Type B pancreatic cell (in vitro differentiated cells): ENCODE measurements around the gene TTC28. TPM values are rescaled to one million over a fixed set of nuclear protein-coding genes. Genes with fewer than 3 reads are reported as not detected.

Experiments used
- DNase-seq: peaks from one replicate; pipeline ENCODE4 v3.0.0; 2021; ENCODE audit warnings: mixed read lengths; ENCODE audit not compliant: unreplicated experiment; ENCODE audit errors: extremely low spot score
- H3K27ac Mint-ChIP-seq: 2 replicates; pipeline ENCODE4 v1.8.0; 2021; ENCODE audit warnings: mild to moderate bottlenecking, mixed read lengths
- H3K27me3 Mint-ChIP-seq: 2 replicates; pipeline ENCODE4 v1.8.0; 2021; ENCODE audit warnings: mixed read lengths
- H3K36me3 Mint-ChIP-seq: 2 replicates; pipeline ENCODE4 v1.8.0; 2021; ENCODE audit warnings: mixed read lengths
- H3K4me1 Mint-ChIP-seq: one replicate; pipeline ENCODE4 v1.8.0; 2021; ENCODE audit warnings: mixed read lengths; ENCODE audit not compliant: unreplicated experiment
- H3K4me3 Mint-ChIP-seq: 2 replicates; pipeline ENCODE4 v1.8.0; 2021; ENCODE audit warnings: mild to moderate bottlenecking, mixed read lengths
- H3K9me3 Mint-ChIP-seq: 2 replicates; pipeline ENCODE4 v1.8.0; 2021; ENCODE audit warnings: mixed read lengths
- total RNA-seq: library from RNA; stranded (reverse); gene quantifications from 2 replicates; pipeline ENCODE4 v1.2.1, GENCODE V29; 2021; ENCODE audit warnings: low replicate concordance
- TF ChIP-seq, protein P1 (sequence below): fragments of 200-600 bp; sonication (generic); conservative IDR thresholded peaks from 2 replicates; pipeline ENCODE4 v1.5.0; 2021; ENCODE audit warnings: antibody characterized with exemption, mild to moderate bottlenecking

TTC28 gene
- total RNA-seq, 1 donor from 2014 or later: 59.2 TPM

- H3K27me3 Mint-ChIP-seq: no peaks in the 10 kb centered on the region
- TF ChIP-seq, protein P1, sequence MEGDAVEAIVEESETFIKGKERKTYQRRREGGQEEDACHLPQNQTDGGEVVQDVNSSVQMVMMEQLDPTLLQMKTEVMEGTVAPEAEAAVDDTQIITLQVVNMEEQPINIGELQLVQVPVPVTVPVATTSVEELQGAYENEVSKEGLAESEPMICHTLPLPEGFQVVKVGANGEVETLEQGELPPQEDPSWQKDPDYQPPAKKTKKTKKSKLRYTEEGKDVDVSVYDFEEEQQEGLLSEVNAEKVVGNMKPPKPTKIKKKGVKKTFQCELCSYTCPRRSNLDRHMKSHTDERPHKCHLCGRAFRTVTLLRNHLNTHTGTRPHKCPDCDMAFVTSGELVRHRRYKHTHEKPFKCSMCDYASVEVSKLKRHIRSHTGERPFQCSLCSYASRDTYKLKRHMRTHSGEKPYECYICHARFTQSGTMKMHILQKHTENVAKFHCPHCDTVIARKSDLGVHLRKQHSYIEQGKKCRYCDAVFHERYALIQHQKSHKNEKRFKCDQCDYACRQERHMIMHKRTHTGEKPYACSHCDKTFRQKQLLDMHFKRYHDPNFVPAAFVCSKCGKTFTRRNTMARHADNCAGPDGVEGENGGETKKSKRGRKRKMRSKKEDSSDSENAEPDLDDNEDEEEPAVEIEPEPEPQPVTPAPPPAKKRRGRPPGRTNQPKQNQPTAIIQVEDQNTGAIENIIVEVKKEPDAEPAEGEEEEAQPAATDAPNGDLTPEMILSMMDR: no peak
- DNase-seq: no peak
- no peak overlapping the region for H3K27ac Mint-ChIP-seq
- H3K36me3 Mint-ChIP-seq: peaks cover 4% of the 10 kb centered on the region
- H3K4me1 Mint-ChIP-seq: peaks cover 52% of the 10 kb centered on the region
- H3K9me3 Mint-ChIP-seq: no peaks in the 10 kb centered on the region
- no peak overlapping the region for H3K4me3 Mint-ChIP-seq
Measured at GRCh38 chr22:28249402-28249801, 430.2 kb downstream of the TTC28 start.

DNA sequence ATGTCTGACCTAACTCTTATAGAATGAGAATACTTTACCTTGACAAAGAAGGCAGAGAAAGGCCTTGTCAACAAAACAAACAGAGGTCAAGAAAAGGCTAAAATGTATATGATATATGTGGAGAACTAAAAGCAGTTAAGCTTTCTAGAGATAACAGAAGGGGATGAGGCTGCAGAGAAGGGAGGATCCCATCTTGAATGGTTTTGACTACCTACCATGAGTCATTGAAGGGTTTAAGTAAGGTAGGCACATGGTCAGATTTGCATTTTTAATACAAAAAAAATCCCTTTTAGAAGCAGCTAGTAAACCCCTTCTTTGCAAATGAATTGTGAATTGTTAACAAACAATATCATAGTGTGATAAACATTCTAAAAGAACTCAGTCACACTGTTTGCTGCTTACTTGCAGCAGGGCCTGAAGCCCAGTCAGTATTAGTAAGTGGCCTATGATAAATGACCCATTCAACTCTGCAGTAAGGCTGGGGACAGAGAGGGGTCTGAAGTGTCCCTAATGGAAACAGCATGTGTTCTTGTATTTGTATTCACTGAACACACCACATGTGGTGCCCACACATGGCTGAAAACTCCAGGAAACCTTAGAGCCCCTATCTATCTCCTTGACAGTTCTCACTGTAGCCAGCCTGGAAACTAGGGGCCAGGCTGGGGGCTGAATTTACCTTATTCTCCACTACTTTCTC, 431.8 kb downstream of the TTC28 start:
- Mint-ChIP-seq H3K27me3 (no peaks in the 10 kb centered on the region), H3K4me3 (peak overlapping the region; percentile 56), H3K4me1 (peaks cover 62% of the 10 kb centered on the region), H3K27ac (peak overlapping the region; percentile 24), H3K9me3 (no peaks in the 10 kb centered on the region), H3K36me3 (peaks cover 4% of the 10 kb centered on the region)
- no peak for DNase-seq
- TF ChIP-seq, protein P1: no peak

DNA sequence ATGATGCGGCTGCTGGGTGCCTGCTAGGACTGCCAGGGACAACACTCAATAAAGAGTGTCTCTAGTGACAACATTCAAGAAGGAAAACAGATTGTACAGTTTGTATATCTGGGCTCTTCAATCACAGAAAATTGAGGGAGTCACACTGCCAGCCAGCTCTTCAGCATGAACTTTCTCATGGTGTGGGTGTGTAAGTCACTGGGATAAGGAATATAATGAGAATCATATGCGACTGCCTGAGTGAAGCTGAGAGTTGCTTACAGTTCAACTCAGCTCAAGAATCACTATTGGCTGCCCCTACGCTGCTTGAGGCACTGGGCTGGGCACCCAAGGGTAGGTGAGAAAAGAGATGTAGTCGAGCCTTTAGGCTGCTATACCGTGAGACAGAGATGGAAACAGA, 432.5 kb downstream of the TTC28 start:
- peak overlapping the region; percentile 56 for H3K4me3 Mint-ChIP-seq
- H3K27me3 Mint-ChIP-seq: no peaks in the 10 kb centered on the region
- TF ChIP-seq, protein P1: no peak
- H3K36me3 Mint-ChIP-seq: peaks cover 4% of the 10 kb centered on the region
- no peak for DNase-seq
- H3K27ac Mint-ChIP-seq: peak overlapping the region; percentile 24
- peaks cover 56% of the 10 kb centered on the region for H3K4me1 Mint-ChIP-seq
- no peaks in the 10 kb centered on the region for H3K9me3 Mint-ChIP-seq

GRCh38 chr22:28246397-28246796, 433.2 kb downstream of the TTC28 start:
- H3K27ac Mint-ChIP-seq: peak overlapping the region; percentile 24
- no peaks in the 10 kb centered on the region for H3K27me3 Mint-ChIP-seq
- H3K36me3 Mint-ChIP-seq: peaks cover 4% of the 10 kb centered on the region
- DNase-seq: no peak
- no peaks in the 10 kb centered on the region for H3K9me3 Mint-ChIP-seq
- H3K4me1 Mint-ChIP-seq: peaks cover 53% of the 10 kb centered on the region
- TF ChIP-seq, protein P1: no peak
- H3K4me3 Mint-ChIP-seq: no peak overlapping the region

GRCh38 chr22:28245579-28246224, 433.9 kb downstream of the TTC28 start:
- no peaks in the 10 kb centered on the region for H3K9me3 Mint-ChIP-seq
- DNase-seq: no peak
- H3K4me1 Mint-ChIP-seq: peaks cover 49% of the 10 kb centered on the region
- H3K36me3 Mint-ChIP-seq: peaks cover 4% of the 10 kb centered on the region
- TF ChIP-seq, protein P1: no peak
- peak overlapping the region; percentile 22 for H3K27ac Mint-ChIP-seq
- no peaks in the 10 kb centered on the region for H3K27me3 Mint-ChIP-seq
- H3K4me3 Mint-ChIP-seq: peak overlapping the region; percentile 44
